NCI-H345 (cell line): ENCODE measurements around the gene RPS15A.

Source experiments
- DNase-seq: peaks from one replicate; lab custom pipeline; 2025; lab: John Stamatoyannopoulos, UW

Gene RPS15A

DNA sequence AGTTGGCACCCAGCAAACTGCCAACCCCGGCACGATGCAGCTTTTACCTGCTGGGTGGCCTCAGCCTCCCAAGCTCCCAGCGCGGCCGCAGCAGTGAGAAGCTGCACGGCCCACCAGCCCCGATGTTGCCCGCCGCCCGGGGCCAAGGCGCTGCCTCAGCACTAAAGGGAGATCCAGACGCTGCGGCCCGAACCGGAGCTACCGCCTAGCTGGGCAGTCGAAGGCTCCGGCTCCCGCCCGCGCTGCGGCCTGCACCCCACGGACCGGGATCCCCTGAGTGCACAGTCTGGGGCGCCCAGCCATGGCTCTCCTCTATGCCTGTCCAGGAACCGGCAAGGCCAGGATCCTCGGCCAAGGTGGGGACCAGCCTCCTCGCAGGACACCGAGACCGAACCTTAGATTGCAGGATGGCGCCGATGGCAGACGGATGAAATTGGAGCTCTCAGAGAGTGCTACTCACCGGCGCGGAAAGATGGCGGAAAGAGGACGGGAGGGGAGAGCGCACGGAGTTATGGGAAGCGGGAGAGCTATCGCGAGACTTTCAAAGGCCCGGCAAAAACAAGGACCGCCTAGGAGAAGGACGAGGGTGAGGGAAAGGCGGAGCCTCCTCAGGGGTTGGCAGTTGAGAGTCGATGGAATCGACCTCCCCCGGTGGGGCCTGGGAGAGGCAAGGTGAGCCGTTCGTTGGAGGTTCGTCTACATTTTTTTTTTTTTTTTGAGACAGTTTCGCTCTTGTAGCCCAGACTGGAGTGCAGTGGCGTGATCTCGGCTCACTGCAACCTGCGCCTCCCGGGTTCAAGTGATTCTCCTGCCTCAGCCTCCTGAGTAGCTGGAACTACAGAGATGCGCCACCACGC, at the start of gene RPS15A:
Gene RPS15A, minus strand, starts transcription at position 485 of the 857 bp plus-strand sequence. CDS start 1,221 bp downstream, outside the sequence.
- peak; percentile 99 for DNase-seq

DNA sequence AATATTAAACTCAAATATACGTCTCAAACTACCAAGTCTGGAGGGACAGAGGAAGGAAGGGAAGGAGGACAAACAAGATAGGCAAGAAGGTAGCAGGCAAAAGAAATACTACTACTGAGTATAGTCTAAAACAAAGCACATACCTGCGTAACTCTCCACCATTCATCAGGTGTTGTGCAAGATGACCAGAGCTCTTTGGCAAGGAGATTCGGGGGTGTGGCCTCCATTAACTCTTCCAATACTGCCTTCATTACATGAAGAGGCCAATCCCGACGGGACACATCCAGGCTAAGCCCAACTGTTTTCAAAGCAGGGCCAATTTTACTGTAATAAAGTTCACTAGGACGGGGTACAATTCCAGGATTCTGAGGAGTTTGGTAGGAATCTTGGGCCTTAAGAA, 49.4 kb upstream of the RPS15A start:
- no peak for DNase-seq

GRCh38 chr16:18836702-18837101, 46.6 kb upstream of the RPS15A start:
- DNase-seq: no peak

GRCh38 chr16:18834864-18835263, 44.7 kb upstream of the RPS15A start:
- no peak for DNase-seq

DNA sequence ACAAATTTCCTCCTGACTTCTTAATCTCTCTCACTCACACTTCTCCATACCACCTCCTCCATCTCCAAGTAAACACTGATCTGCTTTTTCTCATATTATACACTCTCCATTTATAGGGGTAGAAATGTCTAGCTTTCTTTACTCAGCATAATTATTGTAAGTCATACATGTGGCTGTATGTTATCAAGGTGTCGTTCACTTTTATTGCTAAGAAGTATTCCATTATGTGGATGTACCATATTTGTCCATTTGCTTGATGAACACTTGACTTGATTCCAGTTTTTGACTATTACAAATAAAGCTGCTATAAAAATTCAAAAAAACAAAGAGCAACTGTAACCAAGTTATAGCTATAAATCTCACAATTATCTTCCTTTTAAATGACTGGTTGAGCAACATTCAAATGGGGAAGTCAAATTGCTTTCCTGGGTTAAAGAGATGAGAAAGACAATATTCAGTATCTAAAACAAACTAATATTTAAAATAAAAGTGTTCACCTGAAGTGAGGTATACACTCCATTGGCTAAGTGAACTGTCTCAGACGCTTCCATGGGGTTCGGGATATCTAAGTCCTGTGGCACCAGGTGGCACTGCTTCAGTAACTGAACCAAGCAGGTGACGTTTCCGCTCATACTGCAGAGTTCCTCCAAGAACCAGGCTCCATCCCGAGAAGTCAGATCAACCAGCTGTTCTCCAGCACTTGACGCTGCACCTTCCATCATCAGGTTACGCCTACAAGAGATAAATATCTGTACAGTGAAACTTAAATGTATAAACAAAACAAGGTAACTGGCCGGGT, 43.8 kb upstream of the RPS15A start:
- no peak for DNase-seq

DNA sequence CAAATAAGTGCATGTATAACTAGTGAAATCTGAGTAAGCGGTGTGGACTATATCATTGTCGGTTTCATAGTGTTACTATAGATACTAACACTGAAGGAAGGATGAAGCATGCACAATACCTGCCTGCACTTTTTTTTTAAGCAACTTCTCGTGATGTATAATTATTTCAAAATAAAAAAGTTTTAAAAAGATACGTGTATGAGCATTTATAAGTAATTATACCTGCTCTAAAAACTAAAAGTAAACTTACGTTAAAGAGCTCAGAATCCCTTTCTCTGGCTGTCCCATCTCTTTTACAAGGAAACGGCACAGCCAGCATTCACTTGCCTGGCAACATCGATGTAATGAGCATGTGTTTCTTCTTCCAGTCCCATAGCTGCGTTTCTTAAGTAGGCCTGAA, 42.5 kb upstream of the RPS15A start:
- DNase-seq: no peak

GRCh38 chr16:18832006-18832405, 41.9 kb upstream of the RPS15A start:
- no peak for DNase-seq

DNA sequence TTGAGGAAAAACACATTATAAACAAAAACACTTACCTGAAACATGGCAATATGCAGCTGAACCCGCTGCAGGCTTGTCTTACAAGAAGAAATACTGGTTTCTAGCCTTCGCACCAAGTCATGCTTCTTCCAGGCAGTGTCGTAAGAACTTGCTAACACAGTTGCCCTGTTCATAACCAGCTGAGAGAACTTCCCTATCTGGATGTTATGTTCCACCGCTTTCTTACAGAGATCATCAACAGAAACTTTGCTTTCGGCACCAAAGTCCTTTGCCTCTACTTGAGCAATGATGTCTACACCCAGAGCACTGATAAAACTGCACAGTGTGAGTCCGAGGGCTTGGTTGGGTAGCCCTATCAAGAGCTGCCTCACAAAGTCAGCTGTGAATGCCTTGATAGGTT, 39.1 kb upstream of the RPS15A start:
- no peak for DNase-seq

- no peak for DNase-seq
These were observed 37.8 kb upstream of the RPS15A start for GRCh38 chr16:18827890-18828289.

- DNase-seq: no peak
These were observed 26.2 kb upstream of the RPS15A start for GRCh38 chr16:18816286-18816685.

- no peak for DNase-seq
These were observed 21.8 kb upstream of the RPS15A start for GRCh38 chr16:18811925-18812324.

GRCh38 chr16:18809165-18809564, 19.0 kb upstream of the RPS15A start:
- DNase-seq: no peak

GRCh38 chr16:18805257-18805773, 15.2 kb upstream of the RPS15A start:
- DNase-seq: no peak

DNA sequence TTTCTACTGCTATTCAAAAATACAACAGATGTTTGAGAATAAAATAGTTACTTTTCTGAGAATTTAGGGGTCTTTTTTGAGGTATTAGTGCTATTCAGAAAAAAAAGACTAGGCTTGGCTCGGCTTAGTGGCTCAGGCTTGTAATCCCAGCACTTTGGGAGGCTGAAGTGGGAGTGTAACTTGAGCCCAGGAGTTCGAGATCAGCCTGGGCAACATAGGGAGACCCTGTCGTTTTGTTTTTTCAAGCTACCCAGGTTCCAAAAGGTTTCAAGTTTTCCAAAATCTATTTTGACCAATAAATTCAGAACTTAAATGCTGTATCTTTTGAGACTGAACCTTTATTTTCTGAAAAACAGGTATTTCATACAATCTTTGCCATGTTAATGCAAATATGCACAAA, 14.4 kb upstream of the RPS15A start:
- no peak for DNase-seq

- no peak for DNase-seq
These were observed 13.7 kb upstream of the RPS15A start for GRCh38 chr16:18803569-18804462.

GRCh38 chr16:18802767-18803343, 12.7 kb upstream of the RPS15A start:
- no peak for DNase-seq

- peak; percentile 99 for DNase-seq
These were observed 11.2 kb upstream of the RPS15A start, which contains the start of gene ARL6IP1 for GRCh38 chr16:18801145-18801972. TSS of gene ARL6IP1 (minus strand) at chr16:18801549. CDS start at chr16:18801466, 83 bp downstream.

DNA sequence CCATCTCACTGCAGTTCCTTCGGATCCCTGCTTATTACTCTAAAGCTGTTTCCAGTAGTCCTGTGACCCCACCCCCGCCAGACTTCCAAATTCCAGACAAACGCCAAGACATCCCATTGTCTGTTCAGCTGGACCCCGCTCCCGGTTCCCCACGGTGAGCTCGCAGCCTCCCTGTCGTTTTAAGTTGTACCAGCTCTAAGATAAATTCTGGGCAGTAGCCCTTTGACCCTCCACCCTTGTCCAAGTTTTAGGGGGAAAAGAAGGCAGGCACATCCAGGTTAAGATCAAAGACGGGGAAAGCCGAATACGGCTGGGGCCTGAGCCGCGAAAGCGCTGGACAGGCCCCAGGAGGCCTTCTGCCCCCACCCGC, 10.6 kb upstream of the RPS15A start:
- DNase-seq: no peak

DNA sequence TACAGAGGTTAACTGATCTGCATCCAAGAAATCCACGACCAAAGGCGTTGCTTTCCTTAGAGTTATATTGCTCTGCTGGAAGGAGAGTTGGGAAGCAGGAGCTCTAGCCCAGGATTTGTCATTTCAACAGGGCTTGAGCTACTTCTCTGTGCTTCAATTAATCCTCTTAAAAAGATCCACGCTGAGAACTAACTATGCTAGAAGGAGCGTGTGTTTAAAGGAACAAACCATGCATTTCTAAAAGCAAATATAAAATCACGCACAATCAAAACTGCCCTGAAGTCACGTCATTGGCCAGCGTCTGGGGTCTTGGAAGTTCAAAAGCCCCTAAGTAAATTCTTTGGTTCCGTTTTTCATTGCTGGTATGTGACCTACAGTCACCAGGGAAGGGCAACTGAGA, 10.2 kb upstream of the RPS15A start:
- no peak for DNase-seq

DNA sequence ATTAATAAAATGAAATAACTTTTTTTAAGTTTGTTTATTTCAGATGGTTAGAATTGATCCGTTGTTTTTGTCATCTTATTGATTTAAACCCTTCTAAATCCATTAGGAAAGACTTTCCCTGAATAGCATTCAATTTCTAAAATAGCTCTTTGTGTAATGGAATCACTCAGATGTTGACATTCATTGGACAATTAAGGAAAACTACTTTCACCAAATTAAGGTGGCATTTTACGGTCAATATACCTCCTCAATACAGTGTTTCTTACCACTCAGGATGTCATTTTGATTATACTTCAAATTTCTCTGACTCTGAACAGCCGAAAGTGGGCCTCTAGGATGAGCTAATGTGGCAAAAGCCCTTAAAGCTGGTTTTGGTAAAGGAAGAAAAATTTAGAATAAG, 9.4 kb upstream of the RPS15A start:
- DNase-seq: no peak

DNA sequence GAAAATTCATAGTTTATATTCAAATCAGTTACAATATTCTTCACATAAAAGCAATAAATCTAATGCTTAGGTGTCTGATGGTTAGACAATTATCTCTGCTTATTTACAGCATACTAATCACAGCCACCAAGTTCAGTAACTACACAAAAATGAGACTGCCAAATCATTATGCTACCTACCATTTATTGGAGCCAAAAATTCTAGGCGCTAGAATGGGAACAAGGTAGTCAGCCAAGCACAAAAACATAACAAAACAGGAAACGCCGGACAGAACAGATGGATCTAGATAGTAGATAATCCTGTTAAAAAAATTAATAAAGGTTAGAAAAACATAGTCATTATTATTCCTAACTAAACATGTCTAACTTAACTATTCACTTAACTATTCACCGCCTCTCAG, 7.6 kb upstream of the RPS15A start:
- DNase-seq: no peak
